ENCODE measurements around the gene ACBD6.
"Not testable (repeated sequence)": the region's sequence is repeated elsewhere in the genome, so short reads cannot be mapped to it uniquely, and the experiment has no call there.

The ACBD6 gene

GRCh38 chr1:180486092-180486491 is 16.3 kb downstream of the ACBD6 start:
- no peak for DNase-seq

GRCh38 chr1:180484490-180484889 is 17.9 kb downstream of the ACBD6 start:
- DNase-seq = no peak

- DNase-seq = peak; percentile 18 to 58
Observed at GRCh38 chr1:180482425-180483275, 19.7 kb downstream of the ACBD6 start.

DNA sequence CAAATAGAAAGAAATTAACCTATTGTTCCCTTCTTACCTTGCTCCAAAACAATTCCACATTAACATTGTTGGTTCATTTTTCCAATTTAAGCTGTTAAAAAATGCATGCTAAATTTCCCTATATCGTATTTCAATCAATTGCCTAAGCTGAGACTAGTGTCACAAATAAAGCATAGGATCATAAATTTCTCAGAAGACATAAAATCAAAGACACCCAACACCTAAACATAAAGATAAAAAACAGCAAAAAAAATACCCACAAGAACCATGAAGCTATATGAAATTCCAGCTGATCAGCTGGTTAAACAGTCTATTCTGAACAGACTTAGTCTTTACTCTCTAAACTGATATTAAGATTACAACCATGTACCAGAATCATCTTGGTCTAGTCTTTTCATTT is 32.3 kb downstream of the ACBD6 start:
- no peak for DNase-seq

DNA sequence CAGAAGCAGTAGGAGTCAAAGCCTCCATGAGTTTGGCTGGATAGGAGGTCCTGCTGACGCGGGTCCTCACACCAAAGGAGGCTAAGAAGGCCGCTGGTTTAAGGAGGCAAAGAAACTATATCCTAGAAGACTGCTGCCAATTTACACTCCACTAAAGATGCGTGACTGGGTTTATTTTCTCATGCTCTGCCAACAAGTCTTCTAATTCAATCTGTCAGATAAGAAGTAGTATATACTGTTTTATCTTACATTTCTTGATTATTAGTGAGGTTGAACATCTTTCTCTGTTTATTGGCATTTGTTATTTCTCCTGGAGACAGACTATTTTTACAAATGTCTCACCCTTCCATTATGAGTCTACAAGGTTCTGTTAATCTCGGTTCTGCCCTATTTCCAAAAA is 34.1 kb downstream of the ACBD6 start:
- DNase-seq = no peak

GRCh38 chr1:180462102-180462501 is 40.3 kb downstream of the ACBD6 start:
- no peak for DNase-seq

DNA sequence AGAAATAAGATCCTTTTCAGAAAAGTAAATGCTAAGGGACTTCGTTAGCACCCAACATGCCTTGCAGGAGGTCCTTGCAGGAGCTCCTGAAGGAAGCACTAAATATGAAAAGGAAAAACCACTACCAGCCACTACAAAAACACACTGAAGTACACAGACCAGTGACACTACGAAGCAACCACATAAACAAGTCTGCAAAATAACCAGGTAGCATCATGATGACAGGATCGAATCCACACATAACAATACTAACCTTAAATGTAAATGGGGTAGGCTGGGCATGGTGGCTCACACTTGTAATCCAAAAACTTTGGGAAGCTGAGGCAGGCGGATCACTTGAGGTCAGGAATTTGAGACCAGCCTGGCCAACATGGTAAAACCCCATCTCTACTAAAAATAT is 40.7 kb downstream of the ACBD6 start:
- DNase-seq = not testable (repeated sequence)

DNA sequence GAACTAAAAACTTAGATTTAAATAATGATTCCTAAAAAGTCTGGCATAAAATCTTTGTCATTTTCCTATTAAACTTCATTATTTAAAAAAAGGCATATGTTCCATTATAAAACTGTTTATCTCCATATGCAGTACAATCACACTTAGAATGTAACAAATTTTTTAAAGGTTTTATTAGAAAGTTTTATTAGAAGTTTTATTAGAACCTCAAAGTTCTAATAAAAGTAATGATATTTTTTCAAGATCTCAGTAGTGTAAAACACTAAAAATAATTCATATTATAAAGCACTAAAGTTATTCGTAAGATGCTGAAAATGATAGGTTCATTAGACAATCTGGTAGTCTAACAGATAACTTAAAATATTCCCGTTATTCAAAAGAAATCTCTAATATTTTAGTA is 43.6 kb downstream of the ACBD6 start:
- DNase-seq = no peak

DNA sequence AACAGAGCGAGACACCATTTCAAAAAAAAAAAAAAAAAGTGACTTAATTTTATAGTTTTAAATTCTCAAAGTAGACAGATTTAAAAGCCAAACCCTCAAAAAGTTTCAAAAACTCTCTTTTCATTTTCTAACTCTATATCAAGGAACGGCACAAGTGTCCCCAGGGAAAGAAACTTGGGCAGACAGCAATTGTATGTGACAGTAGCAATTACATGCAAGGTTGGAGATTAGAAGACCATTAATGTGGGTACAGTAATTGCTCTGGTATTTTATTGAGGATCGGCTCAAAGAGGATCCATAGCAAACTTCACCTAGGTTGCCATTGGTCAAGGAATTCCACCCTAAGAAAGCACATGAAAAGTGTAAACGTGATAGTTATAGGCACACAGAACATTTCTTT is 46.2 kb downstream of the ACBD6 start:
- no peak for DNase-seq

DNA sequence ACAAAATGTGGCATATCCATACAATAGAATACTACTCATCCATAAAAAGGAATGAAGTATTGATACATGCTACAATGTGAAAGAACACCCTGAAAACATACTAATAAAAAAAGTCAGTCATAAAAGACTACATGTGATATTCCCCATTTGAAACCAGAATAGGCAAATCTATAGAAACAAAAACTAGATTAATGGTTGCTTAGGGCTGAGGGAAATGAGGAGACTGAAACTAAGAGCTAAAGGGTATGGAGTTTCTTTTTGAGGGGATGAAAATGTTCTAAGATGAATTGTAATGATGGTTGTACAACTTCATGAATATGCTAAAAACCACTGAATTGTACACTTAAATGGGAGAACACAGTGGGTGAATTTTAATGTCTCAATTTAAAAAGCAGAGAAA is 50.9 kb downstream of the ACBD6 start:
- DNase-seq = no peak

DNA sequence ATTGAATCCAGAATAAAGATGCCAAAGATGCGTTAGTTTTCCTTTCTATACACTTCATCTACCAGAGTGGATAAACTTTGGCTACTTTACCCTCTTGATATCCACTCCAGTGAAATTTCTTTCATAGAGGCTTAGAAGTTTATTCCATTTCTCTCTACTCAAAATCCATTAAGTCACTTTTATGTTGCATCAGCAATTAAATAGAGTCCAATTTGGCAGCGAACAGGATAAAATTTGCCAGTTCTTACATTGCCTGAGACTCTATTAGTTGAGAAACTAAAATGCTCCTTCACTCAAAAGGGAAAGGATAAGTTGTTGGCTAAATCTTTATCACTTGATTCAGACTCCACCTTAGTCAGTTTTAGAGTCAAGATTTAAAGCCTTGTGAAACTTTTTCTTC is 57.9 kb downstream of the ACBD6 start:
- DNase-seq = no peak

DNA sequence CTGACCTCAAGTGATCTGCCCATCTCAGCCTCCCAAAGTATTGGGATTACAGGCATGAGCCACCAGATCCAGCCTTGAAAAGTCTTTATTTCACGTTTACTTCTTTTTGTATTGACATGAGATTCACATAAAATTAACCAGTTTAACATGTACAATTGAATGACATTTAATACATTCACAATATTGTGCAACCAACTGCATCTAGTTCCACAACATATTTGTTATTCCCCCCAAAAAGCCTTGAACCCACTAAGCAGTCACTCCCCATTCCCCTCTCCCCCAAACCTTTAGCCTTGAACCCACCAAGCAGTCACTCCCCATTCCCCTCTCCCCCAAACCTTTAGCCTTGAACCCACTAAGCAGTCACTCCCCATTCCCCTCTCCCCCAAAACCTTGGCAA is 62.0 kb downstream of the ACBD6 start:
- DNase-seq = no peak

GRCh38 chr1:180435566-180435965 is 66.8 kb downstream of the ACBD6 start:
- DNase-seq = peak; percentile 17 to 56

DNA sequence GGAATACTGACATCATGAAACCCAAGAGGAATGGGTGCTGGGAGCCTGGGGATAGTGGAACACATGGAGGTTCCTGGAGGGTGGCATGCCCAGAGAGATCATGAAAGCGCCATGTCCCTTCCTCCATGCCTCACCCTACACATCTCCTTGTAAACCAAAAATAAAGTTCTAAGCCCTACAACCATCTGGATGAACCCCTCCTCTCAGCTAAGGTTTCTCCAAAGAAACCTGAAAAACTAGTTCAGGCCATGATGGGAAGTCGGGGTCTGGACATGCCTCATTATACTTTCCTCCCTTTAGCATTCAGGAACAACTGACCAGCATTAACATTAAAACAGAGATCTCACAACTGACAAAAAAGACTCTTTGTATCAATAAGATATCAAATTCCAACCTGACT is 68.5 kb downstream of the ACBD6 start:
- DNase-seq = no peak

DNA sequence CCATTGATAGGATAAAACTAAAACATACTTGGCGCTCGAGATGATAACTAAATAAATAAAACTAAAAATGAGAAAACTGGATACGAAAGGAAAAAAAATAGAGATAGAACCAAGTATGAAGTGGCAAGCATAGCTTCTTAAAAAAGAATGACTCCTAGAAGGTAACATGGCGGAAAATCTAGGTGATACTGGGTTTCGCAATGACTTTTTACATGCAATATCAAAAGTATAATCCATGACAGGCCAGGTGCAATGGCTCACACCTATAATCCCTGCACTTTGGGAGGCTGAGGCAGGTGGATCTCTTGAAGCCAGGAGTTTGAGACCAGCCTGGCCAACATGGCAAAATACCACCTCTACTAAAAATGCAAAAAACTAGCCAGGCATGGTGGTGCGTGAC is 70.7 kb downstream of the ACBD6 start:
- DNase-seq = no peak

- no peak for DNase-seq
Observed at GRCh38 chr1:180428782-180429695, 73.3 kb downstream of the ACBD6 start.

DNA sequence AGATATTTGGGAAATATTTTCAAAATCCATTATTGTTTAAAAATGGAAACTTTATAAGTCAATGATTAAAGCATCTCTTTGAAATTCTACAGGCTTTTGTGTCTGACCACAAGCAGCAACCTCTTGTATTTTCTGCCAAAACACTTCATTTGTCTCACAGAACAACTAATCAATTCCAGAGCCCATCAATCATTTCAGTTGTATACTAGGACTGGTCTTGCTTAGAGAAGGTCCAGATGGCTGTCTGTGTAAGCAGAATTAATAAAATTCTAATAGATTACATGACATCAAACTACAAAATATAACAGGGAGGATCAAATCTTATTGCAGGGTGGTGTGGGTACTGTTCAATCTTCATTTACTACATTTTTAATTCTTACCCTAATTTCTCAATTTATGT is 76.4 kb downstream of the ACBD6 start:
- DNase-seq = peak in 1 of 2 experiments; percentile 3

- peak; percentile 91 to 93 for DNase-seq
Observed at GRCh38 chr1:180424848-180425457, 77.4 kb downstream of the ACBD6 start.

- no peak for DNase-seq
Observed at GRCh38 chr1:180421614-180422013, 80.8 kb downstream of the ACBD6 start.

GRCh38 chr1:180421145-180421544 is 81.2 kb downstream of the ACBD6 start:
- DNase-seq = peak; percentile 5 to 32

DNA sequence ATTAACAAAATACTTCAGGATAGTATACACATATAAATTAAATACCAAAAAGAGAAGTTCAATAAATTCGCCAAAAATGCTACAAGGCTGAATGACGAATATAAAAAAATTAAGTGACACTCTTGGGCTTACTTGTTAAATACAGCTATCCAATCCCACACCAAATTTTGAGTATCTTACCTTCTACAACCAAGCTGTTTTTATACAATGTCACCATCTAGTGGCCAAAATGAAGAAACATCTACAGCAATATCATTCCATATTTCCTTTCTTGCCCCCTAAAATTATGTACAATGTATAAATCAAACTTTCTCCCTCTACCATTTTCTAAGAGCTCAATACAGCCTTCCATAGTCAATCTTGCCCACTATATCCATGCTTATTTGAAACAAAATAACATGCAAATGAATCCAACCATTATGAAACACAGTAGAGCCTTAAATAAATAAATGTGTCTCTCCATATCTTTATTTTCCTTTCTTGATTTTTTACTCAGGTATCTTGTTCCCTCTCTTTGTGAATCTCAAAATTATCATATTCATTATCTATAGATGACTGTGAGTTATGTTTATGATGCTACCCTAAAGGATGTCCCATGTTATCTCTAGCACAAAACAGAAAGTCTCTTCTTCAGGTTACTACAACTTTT is 86.3 kb downstream of the ACBD6 start:
- peak in 1 of 2 experiments; percentile 61 for DNase-seq

DNA sequence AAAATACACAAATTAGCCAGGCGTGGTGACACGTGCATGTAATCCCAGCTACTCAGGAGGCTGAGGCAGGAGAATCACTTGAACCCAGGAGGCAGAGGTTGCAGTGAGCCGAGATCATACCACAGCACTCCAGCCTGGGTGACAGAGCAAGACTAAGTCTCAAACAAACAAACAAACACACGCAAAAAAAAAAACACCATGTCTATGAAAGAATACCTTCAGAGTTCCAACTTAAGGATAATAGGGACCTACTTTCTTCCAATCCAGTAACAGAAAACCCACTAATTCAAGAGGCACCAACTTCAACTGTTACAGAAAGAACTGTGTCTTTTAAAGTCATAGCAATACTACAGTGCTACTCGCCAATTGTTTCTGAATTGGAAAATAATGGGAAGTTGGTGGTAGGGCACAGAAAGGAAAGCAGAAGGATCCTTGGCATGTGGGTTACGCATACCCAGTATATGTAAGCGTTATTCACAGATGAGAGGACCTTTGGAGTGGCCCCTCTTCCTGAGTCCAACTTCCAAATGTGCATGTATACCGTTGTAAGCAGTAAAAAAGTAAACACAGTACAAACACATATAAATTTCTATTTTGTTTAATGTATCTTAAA is 87.0 kb downstream of the ACBD6 start:
- DNase-seq = no peak

DNA sequence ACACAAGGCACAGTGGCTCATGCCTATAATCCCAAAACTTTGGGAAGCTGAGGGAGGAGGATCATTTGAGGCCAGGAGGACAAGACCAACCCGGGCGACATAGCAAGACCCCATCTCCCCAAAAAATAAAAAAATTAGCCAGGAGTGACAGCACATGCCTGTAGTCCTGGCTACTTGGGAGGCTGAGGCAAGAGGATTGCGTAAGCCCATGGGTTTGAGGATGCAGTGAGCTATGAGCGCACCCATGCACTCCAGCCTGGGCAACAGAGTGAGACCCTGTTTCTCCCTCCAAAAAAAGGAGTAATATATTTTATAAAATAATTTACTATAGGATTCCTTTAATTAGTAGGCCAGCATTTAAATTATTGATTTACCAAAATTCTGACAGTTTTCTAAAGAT is 89.8 kb downstream of the ACBD6 start:
- DNase-seq = no peak
